K562 (cell line): Measurements from ENCODE around the gene GMEB1. TPM values are rescaled to one million over a fixed set of nuclear protein-coding genes. Genes with fewer than 3 reads are reported as not detected.

ENCODE experiments used
- ATAC-seq: fragments of 200-7000 bp; cut with Tn5 transposase; 3 replicates; pipeline ENCODE4 v1.9.1; 2020; ENCODE audit warnings: moderate library complexity
- BruUV-seq: library from RNA; stranded (reverse); fragments of 400-500 nt; replicated peaks from 2 replicates; lab custom pipeline; 2021; lab: Mats Ljungman, UMichigan
- CTCF ChIA-PET: fragments of 300-600 bp; formaldehyde crosslinking; extraction: SDS; loops from one replicate; lab custom pipeline; 2021; ENCODE audit warnings: low intra/inter-chr PET ratio; lab: Yijun Ruan, JAX
- POLR2A ChIA-PET: fragments of 300-600, 350-650 bp; sonication (Branson Sonifier 250); formaldehyde crosslinking; extraction: SDS; loops from one replicate; lab custom pipeline; 2021; ENCODE audit warnings: antibody characterized with exemption, inconsistent platforms; lab: Yijun Ruan, JAX
- DNase-seq, 4 experiments: peaks; one replicate each; pipeline versions ENCODE4 v3.0.0 to v3.0.0-alpha.2; 2011 to 2018; ENCODE audit warnings: low spot score in 3 of 4, mixed read lengths in 3 of 4; ENCODE audit errors: extremely low read depth in 1 of 4
- FAIRE-seq: peaks from 2 replicates; lab custom pipeline; 2011; peaks lifted over from hg19 to GRCh38; lab: Jason Lieb, UNC
- H2AFZ ChIP-seq: 2 replicates; pipeline ENCODE4 v1.6.0; 2011; ENCODE audit warnings: low read depth, low read length, control low read depth, inconsistent platforms
- H3K27ac ChIP-seq: fragments of 200-600 bp; 3 replicates; pipeline ENCODE4 v1.8.0; 2011; ENCODE audit warnings: low read depth, mild to moderate bottlenecking, control low read depth, inconsistent platforms, low read length, moderate library complexity, mixed read lengths; ENCODE audit errors: extremely low read depth
- H3K27me3 ChIP-seq, 2 experiments: fragments of 300-600 bp in 1 of 2; 2 replicates in 1 of 2; 3 replicates in 1 of 2; pipeline versions ENCODE4 v1.6.0 to v1.8.0; 2011; ENCODE audit warnings: inconsistent platforms in 2 of 2, low read length in 2 of 2, mild to moderate bottlenecking in 1 of 2, mixed read lengths in 1 of 2, moderate library complexity in 1 of 2; ENCODE audit not compliant: control insufficient read depth in 2 of 2, insufficient read depth in 2 of 2
- H3K36me3 ChIP-seq: fragments of 300-600 bp; 3 replicates; pipeline ENCODE4 v1.8.0; 2011; ENCODE audit warnings: mild to moderate bottlenecking, low read length, inconsistent platforms; ENCODE audit not compliant: control insufficient read depth, insufficient read depth
- H3K4me1 ChIP-seq, 2 experiments: fragments of 200-600 bp in 1 of 2; replicated peaks in 1 of 2; 2 replicates in 1 of 2; 3 replicates in 1 of 2; pipeline versions ENCODE4 v1.5.1 to v1.8.0; 2011; ENCODE audit warnings: inconsistent platforms in 2 of 2, low read length in 2 of 2, mild to moderate bottlenecking in 1 of 2, mixed read lengths in 1 of 2, moderate library complexity in 1 of 2; ENCODE audit not compliant: control insufficient read depth in 2 of 2, insufficient read depth in 2 of 2
- H3K4me2 ChIP-seq: 2 replicates; pipeline ENCODE4 v1.6.1; 2011; ENCODE audit warnings: low read length, control low read depth, inconsistent platforms, mixed read lengths; ENCODE audit not compliant: insufficient read depth
- H3K4me3 ChIP-seq: fragments of 200-600 bp; sonication (generic), shearing (Covaris generic); 2 replicates; pipeline ENCODE4 v1.5.1; 2016; ENCODE audit warnings: control low read depth, inconsistent platforms
- H3K79me2 ChIP-seq: fragments of 200-600 bp; 3 replicates; pipeline ENCODE4 v1.8.0; 2011; ENCODE audit warnings: low read length, inconsistent platforms; ENCODE audit not compliant: control insufficient read depth, insufficient read depth
- H3K9ac ChIP-seq, 2 experiments: 2 replicates each; pipeline versions ENCODE4 v1.6.0 to v1.6.1; 2011; ENCODE audit warnings: low read depth in 2 of 2, low read length in 2 of 2, control low read depth in 1 of 2, inconsistent platforms in 1 of 2, mild to moderate bottlenecking in 1 of 2, mixed read lengths in 1 of 2; ENCODE audit not compliant: insufficient read depth in 1 of 2
- H3K9me1 ChIP-seq: one replicate; pipeline ENCODE4 v1.6.0; 2011; ENCODE audit warnings: inconsistent platforms, mild to moderate bottlenecking, low read length, moderate library complexity; ENCODE audit not compliant: control insufficient read depth, insufficient read depth
- H3K9me3 ChIP-seq: replicated peaks from 2 replicates; pipeline ENCODE4 v1.5.1; 2011; ENCODE audit warnings: low read depth, low read length, inconsistent platforms; ENCODE audit not compliant: control insufficient read depth, insufficient read depth
- H4K20me1 ChIP-seq: replicated peaks from 2 replicates; pipeline ENCODE4 v1.6.1; 2011; ENCODE audit warnings: low read length, inconsistent platforms, mixed read lengths; ENCODE audit not compliant: control insufficient read depth, insufficient read depth
- CEBPB ChIP-seq: fragments of 450-650 bp; IDR thresholded peaks from 2 replicates; pipeline ENCODE4 v1.6.1; 2016; ENCODE audit warnings: missing genetic modification characterization, missing compliant biosample characterization
- CEBPG ChIP-seq, 3 experiments: fragments of 200-800 bp in 1 of 3; sonication (Bioruptor generic) in 1 of 3; sonication (generic) in 1 of 3; formaldehyde crosslinking in 1 of 3; IDR thresholded peaks in 2 of 3; conservative IDR thresholded peaks in 1 of 3; 2 replicates each; pipeline versions ENCODE4 v1.6.1 to v1.8.0; 2016 to 2022; ENCODE audit warnings: missing compliant biosample characterization in 2 of 3, missing genetic modification characterization in 2 of 3, mild to moderate bottlenecking in 1 of 3, missing genetic modification reagents in 1 of 3
- HBP1 ChIP-seq: fragments of 450-650 bp; formaldehyde crosslinking; IDR thresholded peaks from 2 replicates; pipeline ENCODE4 v1.4.0; 2022; ENCODE audit warnings: missing genetic modification characterization
- WGBS: fragments of 100-300 bp; shearing (Covaris generic); methylation state at CpG from one replicate; pipeline ENCODE4 v1.1.6; 2016; ENCODE audit warnings: low coverage, mixed read lengths; ENCODE audit not compliant: insufficient coverage; ENCODE audit errors: missing lambda C conversion rate; 5-methylcytosine and 5-hydroxymethylcytosine counted together
- in situ Hi-C: fragments of 300-500 bp; cut with MboI; formaldehyde crosslinking; loops from 4 replicates; pipeline ENCODE4 v1.15.0; 2018; ENCODE audit warnings: inconsistent platforms, mixed read lengths
- intact Hi-C: fragments of 100-400 bp; cut with micrococcal nuclease; formaldehyde crosslinking; loops from 2 replicates; pipeline ENCODE4 v1.14.2; 2022
- polyA plus RNA-seq, 8 experiments: library from polyadenylated mRNA; depleted of rRNA in 4 of 8; stranded (reverse) in 5 of 8; unstranded in 3 of 8; fragments of >200 nt; fragmentation: Nextera tagmentation in 2 of 8; fragmentation: Illumina TruSeq in 1 of 8; extraction: Ambion mirVana in 2 of 8; extraction: Trizol in 1 of 8; gene quantifications; 2 replicates each; pipeline versions ENCODE4 v1.2.1 to v1.2.3, GENCODE V29; 2011 to 2014; ENCODE audit warnings: inconsistent platforms in 1 of 8, missing spikeins in 1 of 8
- small RNA-seq: library from RNA; depleted of rRNA; stranded (forward); fragments of <200 nt; gene quantifications from one replicate; pipeline ENCODE3, GENCODE V24; 2014
- total RNA-seq, 7 experiments: library from RNA; depleted of rRNA in 6 of 7; stranded (reverse); fragments of >200 nt in 6 of 7; fragmentation: Illumina TruSeq in 2 of 7; extraction: Trizol in 2 of 7; gene quantifications; 2 replicates each; pipeline versions ENCODE4 v1.2.1 to v1.2.3, GENCODE V29; 2011 to 2021; ENCODE audit warnings: low replicate concordance in 1 of 7

Gene GMEB1
- total and polyA plus RNA-seq, 9 of the 15 experiments (the other 6 are each of a cell fraction or from before 2014, with no cell fraction given): 6.6 to 17.5 (median 8.5) TPM

GRCh38 chr1:28766532-28767183, 98.1 kb downstream of the GMEB1 start:
- CTCF ChIA-PET: interaction anchor here (0.6 kb wide), 2 partner anchors 18 to 31 kb away, joined by 4 to 7 read pairs; no protein-coding TSS in a partner anchor
- WGBS: 89% methylated on average over 2 of the region's 2 CpGs
- no peak for FAIRE-seq

More at GRCh38 chr1:28766532-28767183, 98.1 kb downstream of the GMEB1 start:
- Histone ChIP-seq H3K36me3 (peaks cover 81% of the 10 kb centered on the region), H3K9me3 (no peaks in the 10 kb centered on the region), H4K20me1 (no peaks in the 10 kb centered on the region; the same call in 1 of the 2 replicates), H3K4me3 (no peak overlapping the region), H3K4me2 (no peak overlapping the region), H3K27ac (no peak overlapping the region), H3K4me1 (no peaks in the 10 kb centered on the region), H3K79me2 (peaks cover 65% of the 10 kb centered on the region), H3K9me1 (no peaks in the 10 kb centered on the region), H3K27me3 (no peaks in the 10 kb centered on the region), H2AFZ (no peak overlapping the region), H3K9ac (no peak overlapping the region)
- BruUV-seq: no TSS peak
- ATAC-seq: no peak
- DNase-seq: no peak
- in situ Hi-C loops: no loop called here
- intact Hi-C loops: no loop called here
- no peak for TF ChIP-seq CEBPG (CRISPR knock-in tag; IDR thresholded peaks at IDR 0.05)
- peak; percentile 29 to 59 for TF ChIP-seq CEBPG (tag; conservative IDR thresholded peaks at IDR 0.05 in 1 of 2, IDR thresholded peaks at IDR 0.05 in 1 of 2)
- peak; percentile 64 for TF ChIP-seq CEBPB (tag)
- no peak for TF ChIP-seq HBP1 (CRISPR knock-in tag)
- POLR2A ChIA-PET: interaction anchor here (1.5 to 2.4 kb wide), 3 partner anchors 12 to 30 kb away, joined by 3 to 8 read pairs (median 6); partner anchors contain the start of gene YTHDF2

Small RNAs within 50 kb of the gene (small RNA-seq; reads per million reads assigned to genes)
- gene RF00422 (not detected), gene RNU11 (not detected)

Other genes with a start within 250 kb of the GMEB1 start
Only the 7 nearest of the 8 such genes appear.
- gene RCC1, start 162.7 kb upstream of the GMEB1 start, total RNA-seq (2014; rRNA removed): 106 and 126 TPM in 2 replicates
- 96.5 and 107 TPM in 2 replicates for gene RCC1, start 162.7 kb upstream of the GMEB1 start, total RNA-seq (2014; rRNA removed; fragmentation: Illumina TruSeq; extraction: Trizol)
- 134 and 139 TPM in 2 replicates for gene RCC1, start 162.7 kb upstream of the GMEB1 start, total RNA-seq (2015; rRNA removed; fragmentation: Illumina TruSeq; extraction: Trizol)
- 126 and 149 TPM in 2 replicates for gene RCC1, start 162.7 kb upstream of the GMEB1 start, total RNA-seq (2021)
- gene RCC1, start 162.7 kb upstream of the GMEB1 start, polyA plus RNA-seq (2011; rRNA removed): 93.5 and 118 TPM in 2 replicates
- 187 and 202 TPM in 2 replicates for gene RCC1, start 162.7 kb upstream of the GMEB1 start, polyA plus RNA-seq (2014; fragmentation: Illumina TruSeq; extraction: Trizol)
- 10 to 100 TPM; 16.4 to 28.1 TPM for gene RCC1, start 162.7 kb upstream of the GMEB1 start, polyA plus RNA-seq (2014; fragmentation: Nextera tagmentation; extraction: Ambion mirVana)
- 142 TPM in 2 replicates for gene RCC1, start 162.7 kb upstream of the GMEB1 start, polyA plus RNA-seq (2014; rRNA removed)
- gene TRNAU1AP, start 115.7 kb upstream of the GMEB1 start, total RNA-seq (2014; rRNA removed): 34.9 and 35.1 TPM in 2 replicates
- gene TRNAU1AP, start 115.7 kb upstream of the GMEB1 start, total RNA-seq (2014; rRNA removed; fragmentation: Illumina TruSeq; extraction: Trizol): 46.3 and 56.8 TPM in 2 replicates
- gene TRNAU1AP, start 115.7 kb upstream of the GMEB1 start, total RNA-seq (2015; rRNA removed; fragmentation: Illumina TruSeq; extraction: Trizol): 30.4 and 36.0 TPM in 2 replicates
- 47.9 and 48.8 TPM in 2 replicates for gene TRNAU1AP, start 115.7 kb upstream of the GMEB1 start, total RNA-seq (2021)
- 55.3 and 66.7 TPM in 2 replicates for gene TRNAU1AP, start 115.7 kb upstream of the GMEB1 start, polyA plus RNA-seq (2011; rRNA removed)
- gene TRNAU1AP, start 115.7 kb upstream of the GMEB1 start, polyA plus RNA-seq (2014; fragmentation: Illumina TruSeq; extraction: Trizol): 43.9 and 46.0 TPM in 2 replicates
- 100 to 1,000 TPM in 1 of 2 experiments, 10 to 100 TPM in 1; 99.0 to 110 TPM for gene TRNAU1AP, start 115.7 kb upstream of the GMEB1 start, polyA plus RNA-seq (2014; fragmentation: Nextera tagmentation; extraction: Ambion mirVana)
- gene TRNAU1AP, start 115.7 kb upstream of the GMEB1 start, polyA plus RNA-seq (2014; rRNA removed): 38.0 and 41.8 TPM in 2 replicates
- gene RAB42, start 76.5 kb upstream of the GMEB1 start, total RNA-seq (2014; rRNA removed): 0.14 TPM in 1 of 2 replicates, not detected in the other
- gene RAB42, start 76.5 kb upstream of the GMEB1 start, total RNA-seq (2014; rRNA removed; fragmentation: Illumina TruSeq; extraction: Trizol): not detected in 2 replicates
- 0.07 and 0.15 TPM in 2 replicates for gene RAB42, start 76.5 kb upstream of the GMEB1 start, total RNA-seq (2015; rRNA removed; fragmentation: Illumina TruSeq; extraction: Trizol)
- not detected in 2 replicates for gene RAB42, start 76.5 kb upstream of the GMEB1 start, total RNA-seq (2021)
- 0.12 TPM in 1 of 2 replicates, not detected in the other for gene RAB42, start 76.5 kb upstream of the GMEB1 start, polyA plus RNA-seq (2011; rRNA removed)
- not detected in 2 replicates for gene RAB42, start 76.5 kb upstream of the GMEB1 start, polyA plus RNA-seq (2014; fragmentation: Illumina TruSeq; extraction: Trizol)
- gene RAB42, start 76.5 kb upstream of the GMEB1 start, polyA plus RNA-seq (2014; fragmentation: Nextera tagmentation; extraction: Ambion mirVana): not detected
- gene RAB42, start 76.5 kb upstream of the GMEB1 start, polyA plus RNA-seq (2014; rRNA removed): 0.05 and 0.12 TPM in 2 replicates
- 49.6 and 49.9 TPM in 2 replicates for gene TAF12, start 25.7 kb upstream of the GMEB1 start, total RNA-seq (2014; rRNA removed)
- 43.2 and 46.4 TPM in 2 replicates for gene TAF12, start 25.7 kb upstream of the GMEB1 start, total RNA-seq (2014; rRNA removed; fragmentation: Illumina TruSeq; extraction: Trizol)
- 43.4 and 45.1 TPM in 2 replicates for gene TAF12, start 25.7 kb upstream of the GMEB1 start, total RNA-seq (2015; rRNA removed; fragmentation: Illumina TruSeq; extraction: Trizol)
- gene TAF12, start 25.7 kb upstream of the GMEB1 start, total RNA-seq (2021): 31.6 and 33.3 TPM in 2 replicates
- gene TAF12, start 25.7 kb upstream of the GMEB1 start, polyA plus RNA-seq (2011; rRNA removed): 64.1 and 69.3 TPM in 2 replicates
- 44.2 and 53.0 TPM in 2 replicates for gene TAF12, start 25.7 kb upstream of the GMEB1 start, polyA plus RNA-seq (2014; fragmentation: Illumina TruSeq; extraction: Trizol)
- gene TAF12, start 25.7 kb upstream of the GMEB1 start, polyA plus RNA-seq (2014; fragmentation: Nextera tagmentation; extraction: Ambion mirVana): 10 to 100 TPM; 77.8 to 89.0 TPM
- gene TAF12, start 25.7 kb upstream of the GMEB1 start, polyA plus RNA-seq (2014; rRNA removed): 50.5 and 68.4 TPM in 2 replicates
- not detected in 2 replicates for gene RNU11, start 20.2 kb upstream of the GMEB1 start, total RNA-seq (2014; rRNA removed)
- gene RNU11, start 20.2 kb upstream of the GMEB1 start, total RNA-seq (2014; rRNA removed; fragmentation: Illumina TruSeq; extraction: Trizol): not detected in 2 replicates
- not detected in 2 replicates for gene RNU11, start 20.2 kb upstream of the GMEB1 start, total RNA-seq (2015; rRNA removed; fragmentation: Illumina TruSeq; extraction: Trizol)
- gene RNU11, start 20.2 kb upstream of the GMEB1 start, total RNA-seq (2021): not detected in 2 replicates
- gene RNU11, start 20.2 kb upstream of the GMEB1 start, polyA plus RNA-seq (2011; rRNA removed): not detected in 2 replicates
- gene RNU11, start 20.2 kb upstream of the GMEB1 start, polyA plus RNA-seq (2014; fragmentation: Illumina TruSeq; extraction: Trizol): not detected in 2 replicates
- gene RNU11, start 20.2 kb upstream of the GMEB1 start, polyA plus RNA-seq (2014; fragmentation: Nextera tagmentation; extraction: Ambion mirVana): not detected
- not detected in 2 replicates for gene RNU11, start 20.2 kb upstream of the GMEB1 start, polyA plus RNA-seq (2014; rRNA removed)
- 48.2 and 76.6 TPM in 2 replicates for gene YTHDF2, start 68.2 kb downstream of the GMEB1 start, total RNA-seq (2014; rRNA removed)
- 88.3 and 101 TPM in 2 replicates for gene YTHDF2, start 68.2 kb downstream of the GMEB1 start, total RNA-seq (2014; rRNA removed; fragmentation: Illumina TruSeq; extraction: Trizol)
- 78.5 and 83.3 TPM in 2 replicates for gene YTHDF2, start 68.2 kb downstream of the GMEB1 start, total RNA-seq (2015; rRNA removed; fragmentation: Illumina TruSeq; extraction: Trizol)
- 111 and 114 TPM in 2 replicates for gene YTHDF2, start 68.2 kb downstream of the GMEB1 start, total RNA-seq (2021)
- 82.5 and 89.9 TPM in 2 replicates for gene YTHDF2, start 68.2 kb downstream of the GMEB1 start, polyA plus RNA-seq (2011; rRNA removed)
- 91.5 and 97.8 TPM in 2 replicates for gene YTHDF2, start 68.2 kb downstream of the GMEB1 start, polyA plus RNA-seq (2014; fragmentation: Illumina TruSeq; extraction: Trizol)
- gene YTHDF2, start 68.2 kb downstream of the GMEB1 start, polyA plus RNA-seq (2014; fragmentation: Nextera tagmentation; extraction: Ambion mirVana): 10 to 100 TPM; 41.0 to 47.2 TPM
- gene YTHDF2, start 68.2 kb downstream of the GMEB1 start, polyA plus RNA-seq (2014; rRNA removed): 53.4 and 58.7 TPM in 2 replicates
- gene OPRD1, start 143.4 kb downstream of the GMEB1 start, total RNA-seq (2014; rRNA removed): not detected in 2 replicates
- gene OPRD1, start 143.4 kb downstream of the GMEB1 start, total RNA-seq (2014; rRNA removed; fragmentation: Illumina TruSeq; extraction: Trizol): under 0.01 TPM in 1 of 2 replicates, not detected in the other
- gene OPRD1, start 143.4 kb downstream of the GMEB1 start, total RNA-seq (2015; rRNA removed; fragmentation: Illumina TruSeq; extraction: Trizol): not detected in 2 replicates
- gene OPRD1, start 143.4 kb downstream of the GMEB1 start, total RNA-seq (2021): 0.02 TPM in 1 of 2 replicates, not detected in the other
- not detected in 2 replicates for gene OPRD1, start 143.4 kb downstream of the GMEB1 start, polyA plus RNA-seq (2011; rRNA removed)
- gene OPRD1, start 143.4 kb downstream of the GMEB1 start, polyA plus RNA-seq (2014; fragmentation: Illumina TruSeq; extraction: Trizol): not detected in 2 replicates
- gene OPRD1, start 143.4 kb downstream of the GMEB1 start, polyA plus RNA-seq (2014; fragmentation: Nextera tagmentation; extraction: Ambion mirVana): under 1 TPM; under 0.01 to 0.03 TPM
- not detected in 2 replicates for gene OPRD1, start 143.4 kb downstream of the GMEB1 start, polyA plus RNA-seq (2014; rRNA removed)